Panc1 (cell line): Measurements from ENCODE around the gene SLC25A42.

Source experiments
- POLR2AphosphoS5 ChIP-seq: IDR thresholded peaks from 2 replicates; pipeline ENCODE4 v1.6.1; 2012; ENCODE audit warnings: mild to moderate bottlenecking, low read depth, low read length, moderate library complexity
- TF ChIP-seq, protein P1 (sequence below): fragments of 450-650 bp; IDR thresholded peaks from 2 replicates; pipeline ENCODE4 v1.5.1; 2017; ENCODE audit warnings: mild to moderate bottlenecking
- TF ChIP-seq, protein P2 (sequence below), 2 experiments: IDR thresholded peaks; 2 replicates each; pipeline ENCODE4 v1.6.1; 2011 to 2012; ENCODE audit warnings: low read depth in 2 of 2, control low read depth in 1 of 2, low read length in 1 of 2, mild to moderate bottlenecking in 1 of 2, moderate library complexity in 1 of 2; ENCODE audit not compliant: insufficient read depth in 1 of 2

DNA sequence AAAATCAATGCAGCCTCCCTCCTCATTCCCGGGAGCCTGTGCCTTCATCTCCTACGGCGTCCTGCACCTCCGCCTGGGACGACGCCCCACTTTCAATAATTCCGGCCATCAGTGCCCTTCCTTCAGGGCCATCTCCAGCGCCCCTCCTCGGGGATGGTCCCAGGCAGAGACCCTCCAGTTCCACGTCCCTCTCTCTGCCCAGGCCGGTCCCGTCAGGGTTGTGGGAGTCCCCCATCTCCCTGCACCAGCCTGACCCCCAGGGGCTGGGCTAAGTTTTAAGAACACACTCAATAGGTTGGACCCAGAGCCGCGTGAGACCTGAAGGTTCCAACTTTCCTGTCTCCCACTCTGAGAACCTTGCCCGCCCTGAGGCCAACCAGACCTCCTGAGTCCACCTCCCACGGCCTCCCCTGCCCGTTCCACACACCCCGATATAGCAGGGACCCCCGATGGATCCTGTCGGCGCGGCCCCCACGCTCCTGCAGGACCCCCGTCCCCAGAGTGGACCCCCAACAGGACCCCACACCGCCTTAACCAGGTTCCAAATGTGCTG, 73.8 kb downstream of the SLC25A42 start:
- TF ChIP-seq, protein P1, sequence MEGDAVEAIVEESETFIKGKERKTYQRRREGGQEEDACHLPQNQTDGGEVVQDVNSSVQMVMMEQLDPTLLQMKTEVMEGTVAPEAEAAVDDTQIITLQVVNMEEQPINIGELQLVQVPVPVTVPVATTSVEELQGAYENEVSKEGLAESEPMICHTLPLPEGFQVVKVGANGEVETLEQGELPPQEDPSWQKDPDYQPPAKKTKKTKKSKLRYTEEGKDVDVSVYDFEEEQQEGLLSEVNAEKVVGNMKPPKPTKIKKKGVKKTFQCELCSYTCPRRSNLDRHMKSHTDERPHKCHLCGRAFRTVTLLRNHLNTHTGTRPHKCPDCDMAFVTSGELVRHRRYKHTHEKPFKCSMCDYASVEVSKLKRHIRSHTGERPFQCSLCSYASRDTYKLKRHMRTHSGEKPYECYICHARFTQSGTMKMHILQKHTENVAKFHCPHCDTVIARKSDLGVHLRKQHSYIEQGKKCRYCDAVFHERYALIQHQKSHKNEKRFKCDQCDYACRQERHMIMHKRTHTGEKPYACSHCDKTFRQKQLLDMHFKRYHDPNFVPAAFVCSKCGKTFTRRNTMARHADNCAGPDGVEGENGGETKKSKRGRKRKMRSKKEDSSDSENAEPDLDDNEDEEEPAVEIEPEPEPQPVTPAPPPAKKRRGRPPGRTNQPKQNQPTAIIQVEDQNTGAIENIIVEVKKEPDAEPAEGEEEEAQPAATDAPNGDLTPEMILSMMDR: no peak
- no peak for TF ChIP-seq POLR2AphosphoS5
- TF ChIP-seq, protein P2, sequence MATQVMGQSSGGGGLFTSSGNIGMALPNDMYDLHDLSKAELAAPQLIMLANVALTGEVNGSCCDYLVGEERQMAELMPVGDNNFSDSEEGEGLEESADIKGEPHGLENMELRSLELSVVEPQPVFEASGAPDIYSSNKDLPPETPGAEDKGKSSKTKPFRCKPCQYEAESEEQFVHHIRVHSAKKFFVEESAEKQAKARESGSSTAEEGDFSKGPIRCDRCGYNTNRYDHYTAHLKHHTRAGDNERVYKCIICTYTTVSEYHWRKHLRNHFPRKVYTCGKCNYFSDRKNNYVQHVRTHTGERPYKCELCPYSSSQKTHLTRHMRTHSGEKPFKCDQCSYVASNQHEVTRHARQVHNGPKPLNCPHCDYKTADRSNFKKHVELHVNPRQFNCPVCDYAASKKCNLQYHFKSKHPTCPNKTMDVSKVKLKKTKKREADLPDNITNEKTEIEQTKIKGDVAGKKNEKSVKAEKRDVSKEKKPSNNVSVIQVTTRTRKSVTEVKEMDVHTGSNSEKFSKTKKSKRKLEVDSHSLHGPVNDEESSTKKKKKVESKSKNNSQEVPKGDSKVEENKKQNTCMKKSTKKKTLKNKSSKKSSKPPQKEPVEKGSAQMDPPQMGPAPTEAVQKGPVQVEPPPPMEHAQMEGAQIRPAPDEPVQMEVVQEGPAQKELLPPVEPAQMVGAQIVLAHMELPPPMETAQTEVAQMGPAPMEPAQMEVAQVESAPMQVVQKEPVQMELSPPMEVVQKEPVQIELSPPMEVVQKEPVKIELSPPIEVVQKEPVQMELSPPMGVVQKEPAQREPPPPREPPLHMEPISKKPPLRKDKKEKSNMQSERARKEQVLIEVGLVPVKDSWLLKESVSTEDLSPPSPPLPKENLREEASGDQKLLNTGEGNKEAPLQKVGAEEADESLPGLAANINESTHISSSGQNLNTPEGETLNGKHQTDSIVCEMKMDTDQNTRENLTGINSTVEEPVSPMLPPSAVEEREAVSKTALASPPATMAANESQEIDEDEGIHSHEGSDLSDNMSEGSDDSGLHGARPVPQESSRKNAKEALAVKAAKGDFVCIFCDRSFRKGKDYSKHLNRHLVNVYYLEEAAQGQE (IDR thresholded peaks at IDR 0.05; ENCODE audit: insufficient read depth in 1 of 2, low read depth in 2 of 2, low read length in 1 of 2): no peak
